HG02938 (cell line): ENCODE measurements around the gene TPRA1.
"Not testable (repeated sequence)": the region's sequence is repeated elsewhere in the genome, so short reads cannot be mapped to it uniquely, and the experiment has no call there.

Source experiments
- ATAC-seq: cut with Tn5 transposase; IDR thresholded peaks from one replicate; pipeline ENCODE4 v1.9.1; 2021; ENCODE audit warnings: mild to moderate bottlenecking, moderate library complexity; ENCODE audit not compliant: unreplicated experiment

Gene TPRA1

GRCh38 chr3:127539366-127540060 is 51.0 kb downstream of the TPRA1 start:
- ATAC-seq, result no peak

DNA sequence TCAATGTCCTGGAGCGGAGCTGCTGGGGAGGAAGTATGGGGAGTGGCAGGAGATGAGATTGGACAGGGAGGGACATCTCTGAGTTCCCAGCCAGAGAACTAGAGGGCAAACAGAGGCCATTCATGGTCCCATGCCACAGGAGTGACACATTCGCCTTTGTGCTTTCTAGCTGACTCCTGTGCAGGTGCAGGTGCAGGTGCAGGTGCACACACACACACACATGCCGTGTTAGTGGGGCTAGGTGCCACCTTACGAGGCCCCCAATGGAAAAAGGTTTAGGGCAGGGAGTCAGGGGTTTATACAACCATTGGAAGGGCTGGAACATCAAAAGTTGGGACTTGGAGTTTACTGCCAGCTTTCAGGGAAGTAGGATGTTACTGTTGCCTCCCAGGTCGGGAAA is 52.0 kb downstream of the TPRA1 start:
- ATAC-seq, result no peak

DNA sequence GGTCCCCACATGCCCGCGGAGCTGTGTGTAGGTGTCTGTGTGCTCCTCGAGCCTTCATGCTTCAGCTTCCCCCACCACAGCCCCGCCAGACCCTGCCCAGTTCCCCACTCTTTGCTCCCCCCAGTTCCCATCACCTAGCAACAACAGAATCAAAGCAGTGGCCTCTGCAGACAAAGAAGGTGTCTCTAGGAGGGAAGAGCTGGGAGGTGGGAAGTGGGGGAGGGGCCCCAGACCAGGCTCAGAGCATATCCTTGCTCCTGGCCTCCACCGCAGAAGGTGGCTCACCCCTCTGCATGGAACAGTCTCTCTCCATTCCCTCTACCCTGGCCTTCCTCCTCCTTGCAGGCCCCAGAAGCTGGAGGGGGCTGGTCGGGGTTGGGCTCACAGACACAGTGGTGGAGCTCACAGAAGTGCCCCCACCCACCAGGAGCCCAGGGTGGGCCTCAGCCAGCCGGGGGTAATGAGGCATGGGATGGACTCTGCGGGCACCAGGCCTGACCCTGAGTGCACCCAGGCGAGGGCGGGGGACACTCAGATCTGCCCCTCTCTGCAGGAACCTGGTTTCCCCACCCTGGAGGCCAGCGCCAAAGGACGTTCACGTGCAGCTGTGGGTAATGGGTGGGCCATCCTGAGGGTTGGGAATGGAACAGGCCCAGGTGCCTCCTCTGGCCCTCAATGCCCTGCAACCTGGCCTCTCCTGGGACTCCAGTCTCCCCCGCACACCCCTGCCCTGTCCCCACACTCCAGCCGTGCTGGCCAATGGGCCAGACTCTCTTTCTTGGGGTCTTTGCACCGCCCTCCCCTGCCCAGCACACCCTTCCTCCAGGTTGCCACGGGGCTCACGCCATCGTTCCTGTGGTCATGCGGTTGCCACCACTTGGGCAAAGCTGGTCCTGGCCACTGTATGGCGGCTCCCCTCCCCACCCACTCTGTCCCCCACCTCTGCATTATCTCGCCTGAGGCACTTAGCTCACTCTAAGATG is 53.4 kb downstream of the TPRA1 start:
- no peak for ATAC-seq

DNA sequence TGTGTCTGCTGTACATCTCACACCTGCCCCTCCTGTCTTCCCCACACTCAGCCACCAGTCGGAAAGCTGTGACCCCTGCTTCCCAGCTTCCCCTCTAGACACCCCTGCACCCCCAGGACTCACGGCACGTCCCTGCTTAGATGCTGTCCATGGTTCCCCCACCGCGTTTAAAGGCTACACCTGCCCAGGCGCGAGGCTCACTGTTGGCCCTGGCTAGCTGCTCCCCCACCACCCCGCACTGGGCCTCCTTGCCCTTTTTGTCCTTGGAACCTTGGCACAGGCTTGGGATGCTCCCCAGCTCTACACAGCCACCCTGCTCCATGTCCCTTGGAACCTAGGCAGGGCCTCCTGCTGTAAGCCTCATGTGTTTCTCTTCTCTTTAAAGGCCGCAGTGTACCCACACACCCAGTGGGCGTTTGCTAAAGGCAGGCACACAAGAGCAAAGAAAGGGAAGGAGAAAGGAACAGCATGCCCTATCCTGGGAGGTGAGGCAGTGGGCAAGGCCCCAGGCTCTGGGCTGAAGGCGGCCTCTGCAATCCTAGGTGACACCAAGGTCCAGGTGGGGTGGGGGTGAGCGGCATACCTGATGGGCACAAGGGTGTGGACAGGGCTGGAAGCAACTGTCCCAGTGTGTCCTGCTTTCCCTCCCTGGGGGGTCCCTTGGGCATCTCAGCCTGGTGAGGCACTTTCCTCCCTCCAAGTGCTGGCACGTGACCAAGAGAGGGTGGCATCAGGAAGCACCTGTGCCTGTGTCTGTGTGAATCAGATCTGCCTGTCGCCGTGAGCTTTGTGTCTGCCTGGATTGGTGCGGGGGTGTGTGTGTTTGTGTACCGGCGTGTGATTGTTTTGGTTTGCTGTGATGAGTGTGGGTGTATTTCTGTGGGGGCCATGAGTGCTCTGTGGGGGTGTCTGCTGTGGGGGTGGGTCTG is 54.4 kb downstream of the TPRA1 start:
- no peak for ATAC-seq

GRCh38 chr3:127535106-127535785 is 55.3 kb downstream of the TPRA1 start:
- ATAC-seq, result no peak

DNA sequence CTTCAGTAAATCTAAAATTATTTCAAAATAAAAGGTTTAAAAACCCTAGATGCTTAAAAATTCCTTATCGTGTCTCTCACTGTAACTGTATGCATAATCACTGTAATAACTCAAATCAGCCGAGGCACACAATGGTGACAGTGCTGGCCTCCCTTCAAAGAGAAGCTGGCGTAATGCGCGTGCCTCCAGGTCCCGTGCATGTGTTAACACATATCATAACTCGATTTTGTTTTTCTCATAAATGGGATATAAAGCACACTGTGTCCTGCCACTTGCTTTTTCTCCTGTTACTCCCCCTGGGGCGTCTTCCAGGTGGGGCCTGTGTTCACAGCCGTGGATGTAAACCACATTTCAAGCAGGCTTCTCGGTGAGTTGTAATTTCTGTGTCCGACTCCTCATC is 56.0 kb downstream of the TPRA1 start:
- ATAC-seq, result no peak

DNA sequence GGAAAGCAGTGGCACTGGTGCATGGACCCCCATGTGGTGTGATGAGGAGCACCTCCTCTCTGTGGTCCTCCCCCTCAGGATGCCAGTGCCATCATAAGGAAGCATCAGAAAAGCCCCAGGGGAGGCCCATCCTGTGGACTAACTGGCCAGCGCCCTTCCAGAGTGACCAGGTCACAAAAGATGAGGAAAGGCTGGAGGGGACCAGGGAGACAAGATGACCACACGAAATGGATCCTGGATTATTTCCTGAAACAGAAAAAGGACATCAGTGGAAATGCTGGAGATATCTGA is 56.4 kb downstream of the TPRA1 start:
- ATAC-seq, result no peak

DNA sequence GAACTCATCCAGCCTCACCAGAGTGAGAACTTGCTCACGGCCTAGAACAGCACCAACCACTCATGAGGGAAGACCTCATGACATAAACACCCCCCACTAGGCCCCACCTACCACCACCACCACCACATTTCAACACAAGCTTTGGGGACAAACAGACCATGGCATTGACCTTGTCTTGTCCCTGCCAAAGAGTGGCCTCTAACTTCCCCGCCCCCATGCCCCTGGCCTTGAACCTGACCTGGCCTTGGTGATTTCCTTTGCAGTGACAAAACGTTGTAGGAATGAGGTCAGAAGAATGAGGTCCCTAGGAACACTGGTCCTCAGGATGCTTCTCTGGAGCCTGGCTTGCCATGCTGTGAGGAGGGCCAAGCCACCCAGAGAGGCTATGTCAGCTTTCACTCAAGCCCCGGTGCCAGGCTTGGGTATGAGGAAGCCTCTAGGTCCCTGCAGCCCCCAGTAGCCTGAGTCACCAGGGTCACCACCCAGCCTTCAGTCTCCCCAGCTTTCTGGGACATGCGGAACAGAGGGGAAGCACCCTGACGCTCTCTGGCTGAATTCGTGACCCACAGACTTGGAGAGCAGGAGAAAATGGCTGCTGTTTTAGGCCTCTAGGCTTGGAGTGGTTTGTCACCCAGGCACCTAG is 57.9 kb downstream of the TPRA1 start:
- no peak for ATAC-seq

GRCh38 chr3:127531821-127532220 is 58.7 kb downstream of the TPRA1 start:
- ATAC-seq, result no peak

GRCh38 chr3:127530863-127531262 is 59.7 kb downstream of the TPRA1 start:
- ATAC-seq, result not testable (repeated sequence)

DNA sequence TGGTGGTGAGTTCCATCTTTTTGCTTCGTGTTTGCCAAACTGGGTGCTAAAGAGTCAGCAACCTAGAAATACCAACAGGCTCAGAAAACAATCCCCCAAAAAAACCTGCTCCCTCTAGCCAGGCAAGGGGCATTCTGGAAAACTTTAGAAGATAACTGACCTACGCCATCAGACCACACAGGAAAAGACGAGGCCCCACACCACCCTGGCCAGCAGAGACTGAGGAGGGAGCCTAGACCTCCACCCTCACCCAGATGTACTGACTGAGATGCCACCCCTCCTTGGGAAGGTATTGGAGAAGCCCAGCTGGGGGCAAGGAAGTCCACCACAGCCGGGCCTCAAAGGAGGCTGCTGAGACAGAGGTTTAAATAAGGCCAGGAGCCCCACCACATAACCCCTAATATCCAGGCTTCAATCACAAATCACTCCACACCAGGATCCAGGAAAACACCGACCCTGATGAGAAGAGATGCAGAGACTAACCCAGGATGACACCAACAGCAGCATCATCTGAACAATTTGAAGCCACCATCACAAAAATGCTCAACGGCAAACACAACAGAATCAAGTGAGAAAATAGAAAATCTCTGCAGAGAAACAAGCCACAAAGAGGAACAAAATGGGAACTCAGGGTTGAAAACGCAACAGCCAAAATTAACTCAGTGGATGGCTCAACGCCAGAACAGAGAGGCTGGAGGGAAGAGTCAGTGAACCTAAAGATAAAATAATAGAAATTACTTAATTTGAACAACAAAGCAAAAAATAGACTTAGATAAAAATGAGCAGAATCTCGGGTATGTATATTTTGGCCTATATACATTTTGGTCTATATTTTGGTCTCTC is 61.0 kb downstream of the TPRA1 start:
- no peak for ATAC-seq

GRCh38 chr3:127525373-127525772 is 65.2 kb downstream of the TPRA1 start:
- ATAC-seq, result no peak

- no peak for ATAC-seq
Observed at GRCh38 chr3:127524296-127524896, 66.1 kb downstream of the TPRA1 start.
